Iris pigment epithelial cell (primary cell): ENCODE results near the gene SYT17.

Source experiments
- DNase-seq: peaks from one replicate; pipeline ENCODE4 v3.0.0-alpha.2; 2011; ENCODE audit warnings: low read depth

Gene SYT17

DNA sequence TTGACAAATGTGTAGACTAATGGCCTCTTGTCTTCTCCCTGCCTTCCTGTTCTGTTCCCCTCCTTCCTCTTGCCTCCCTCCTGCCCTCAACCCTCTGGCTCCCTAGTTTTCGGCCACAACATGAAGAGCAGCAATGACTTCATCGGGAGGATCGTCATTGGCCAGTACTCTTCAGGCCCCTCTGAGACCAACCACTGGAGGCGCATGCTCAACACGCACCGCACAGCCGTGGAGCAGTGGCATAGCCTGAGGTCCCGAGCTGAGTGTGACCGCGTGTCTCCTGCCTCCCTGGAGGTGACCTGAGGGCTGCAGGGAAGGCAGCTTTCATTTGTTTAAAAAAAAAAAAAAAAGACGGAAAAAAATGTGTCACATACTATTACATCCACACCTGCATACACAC, 98.7 kb downstream of the SYT17 start:
- DNase-seq, result no peak

DNA sequence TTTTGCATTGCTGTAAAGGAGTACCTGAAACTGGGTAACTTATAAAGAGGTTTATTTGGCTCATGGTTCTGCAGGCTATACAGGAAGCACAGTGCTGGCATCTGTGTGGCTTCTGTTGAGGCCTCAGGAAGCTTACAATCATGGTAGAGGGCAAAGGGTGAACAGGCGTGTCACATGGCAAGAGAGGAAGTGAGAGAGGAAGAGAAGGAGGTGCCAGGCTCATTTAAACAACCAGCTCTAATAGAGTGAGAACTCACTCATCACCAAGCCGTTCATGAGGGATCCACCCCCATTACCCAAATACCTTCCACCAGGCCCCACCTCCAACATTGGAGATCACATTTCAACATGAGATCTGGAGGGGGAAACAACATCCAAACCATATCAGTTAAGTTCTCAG, 101.1 kb downstream of the SYT17 start:
- no peak for DNase-seq

DNA sequence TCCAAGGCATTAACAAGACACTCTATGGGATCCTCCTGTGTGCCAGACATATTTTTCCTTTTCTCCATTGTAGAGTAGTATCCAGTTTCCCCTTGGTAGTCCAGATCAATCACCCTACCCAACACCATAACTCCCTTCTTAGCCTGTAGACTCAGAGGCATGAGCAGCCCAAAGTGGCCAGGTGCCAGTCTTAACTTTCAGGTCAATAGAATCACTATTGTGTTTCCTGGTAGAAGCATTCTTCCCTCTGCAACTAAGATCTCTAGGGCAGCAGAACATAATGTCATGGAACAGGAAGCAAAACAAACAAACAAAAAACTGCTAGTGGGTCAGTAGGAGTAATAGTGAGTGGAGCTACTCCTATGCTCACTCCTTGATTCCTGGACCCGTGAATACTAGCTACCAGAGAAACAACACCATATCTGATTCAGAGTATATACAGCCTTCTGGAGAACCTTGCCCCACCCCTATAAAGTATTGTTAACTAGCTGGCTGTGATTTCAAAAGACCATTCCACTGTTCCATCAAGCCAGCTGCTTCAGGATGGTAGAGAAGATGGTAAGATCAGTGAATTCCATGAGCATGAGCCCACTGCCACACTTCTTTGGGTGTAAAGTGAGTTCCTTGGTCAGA, 106.2 kb downstream of the SYT17 start:
- no peak for DNase-seq

DNA sequence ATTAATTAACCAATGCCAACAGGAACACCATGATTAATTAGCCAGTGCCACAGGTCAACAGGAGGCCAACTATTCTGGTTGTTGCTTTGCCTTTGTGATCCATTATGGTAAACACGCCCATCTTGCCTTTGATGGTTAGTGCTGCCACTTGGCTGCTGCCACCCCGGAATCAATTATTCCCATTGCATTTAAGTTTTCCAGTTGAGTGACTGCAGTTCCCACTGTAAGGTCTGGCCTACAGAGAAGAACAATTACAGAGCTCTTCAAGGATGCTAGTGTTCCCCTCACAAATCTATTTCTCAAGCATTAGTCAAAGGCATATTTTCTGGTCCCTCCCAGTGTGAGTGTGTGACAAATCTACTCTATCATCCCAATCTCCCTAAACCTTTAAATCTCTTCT, 110.4 kb downstream of the SYT17 start:
- no peak for DNase-seq

DNA sequence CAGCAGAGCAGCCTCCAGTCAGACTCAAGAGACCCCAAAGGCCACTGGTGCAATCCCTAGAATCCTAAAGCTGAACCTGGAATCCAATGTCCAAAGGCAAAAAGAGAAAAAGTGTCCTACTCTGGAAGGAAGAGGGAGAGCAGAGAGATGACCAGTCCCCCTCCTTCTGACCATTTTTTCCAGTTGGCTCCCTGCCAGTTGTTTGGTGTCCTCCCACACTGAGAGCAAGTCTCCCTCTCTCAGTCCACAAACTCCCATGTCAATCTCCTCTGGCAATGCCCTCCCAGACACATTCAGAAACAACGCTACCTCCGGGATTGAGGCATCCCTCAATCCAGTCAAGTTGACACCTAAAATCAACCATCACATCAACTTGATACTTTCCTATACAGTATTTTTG, 113.2 kb downstream of the SYT17 start:
- no peak for DNase-seq

DNA sequence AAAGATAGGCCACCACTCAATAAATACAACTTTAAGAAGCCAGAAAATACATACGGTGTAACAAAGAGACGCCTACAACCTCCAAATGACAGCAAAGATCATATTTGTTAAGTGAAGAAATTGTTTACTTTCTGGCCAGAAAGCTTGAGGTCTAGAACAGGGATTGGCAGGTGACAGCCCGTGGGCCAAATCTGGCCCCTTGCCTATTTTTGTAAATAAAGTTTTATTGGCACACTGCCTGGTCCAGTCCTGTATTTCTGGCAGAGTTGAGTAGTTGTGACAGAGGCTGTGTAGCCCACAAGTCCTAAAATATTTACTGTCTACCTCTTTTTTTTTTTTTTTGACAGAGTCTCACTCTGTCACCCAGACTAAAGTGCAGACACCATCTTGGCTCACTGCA, 114.1 kb downstream of the SYT17 start:
- DNase-seq, result no peak

DNA sequence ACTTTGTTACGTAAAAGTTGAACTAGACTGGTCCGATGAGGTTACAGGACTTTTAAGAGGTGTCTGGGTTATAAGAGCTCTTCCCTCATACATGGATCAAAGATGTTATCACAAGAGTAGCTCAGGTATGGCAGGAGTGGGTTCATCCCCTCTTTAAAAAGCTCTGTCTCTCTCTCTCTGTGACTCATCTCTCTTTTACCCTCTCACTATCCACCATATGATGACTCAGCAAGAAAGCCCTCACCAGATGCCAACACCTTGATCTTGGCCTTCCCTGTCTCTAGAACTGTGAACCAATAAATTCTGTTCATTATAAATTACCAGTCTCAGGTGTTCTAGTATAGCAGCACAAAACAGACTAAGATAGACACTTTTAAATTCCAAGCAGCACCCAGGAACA, 115.6 kb downstream of the SYT17 start:
- DNase-seq, result no peak

DNA sequence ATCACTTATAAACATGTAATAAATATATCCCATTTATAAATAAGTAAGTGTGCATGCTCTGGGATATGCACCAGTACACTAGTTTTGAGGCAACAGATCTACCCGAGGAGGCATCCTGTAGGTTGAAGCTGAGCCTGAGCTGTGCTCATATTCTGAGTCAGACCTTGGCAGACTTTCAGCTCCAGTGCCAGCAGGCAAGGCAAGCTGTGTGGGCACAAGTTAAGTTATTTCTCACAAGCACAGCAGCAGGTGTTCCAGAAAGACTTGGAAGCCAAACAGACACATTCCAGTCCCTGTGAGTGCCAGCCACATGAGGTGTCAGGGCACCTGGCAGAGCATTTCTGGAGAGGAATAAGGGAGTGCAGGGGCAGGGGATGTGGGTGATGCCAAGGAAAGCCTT, 116.2 kb downstream of the SYT17 start:
- DNase-seq, result peak; percentile 8

DNA sequence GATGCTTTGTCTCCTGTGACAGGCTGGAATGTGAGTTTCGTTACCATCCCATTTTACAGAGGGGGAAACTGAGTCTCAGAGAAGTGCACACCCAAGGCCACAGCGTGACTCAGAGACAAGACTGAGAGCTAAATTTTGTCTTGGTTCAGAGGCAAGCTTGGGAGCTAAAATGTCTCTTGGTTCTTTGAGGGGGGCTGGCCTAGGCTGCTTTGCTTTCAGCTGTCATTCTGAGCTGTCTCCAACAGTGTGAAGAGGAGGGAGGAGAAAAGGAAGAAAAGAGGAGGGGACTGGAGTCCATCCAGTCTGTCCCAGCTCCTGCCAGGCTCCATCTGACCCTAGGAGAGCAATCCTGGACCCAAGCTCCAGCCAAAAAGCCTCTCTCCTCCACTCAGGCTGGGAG, 117.4 kb downstream of the SYT17 start, which contains the start of gene CLEC19A:
Gene CLEC19A, plus strand, starts transcription at position 301 of the 400 bp plus-strand sequence. CDS start 121 bp downstream, outside the sequence.
- DNase-seq, result no peak

DNA sequence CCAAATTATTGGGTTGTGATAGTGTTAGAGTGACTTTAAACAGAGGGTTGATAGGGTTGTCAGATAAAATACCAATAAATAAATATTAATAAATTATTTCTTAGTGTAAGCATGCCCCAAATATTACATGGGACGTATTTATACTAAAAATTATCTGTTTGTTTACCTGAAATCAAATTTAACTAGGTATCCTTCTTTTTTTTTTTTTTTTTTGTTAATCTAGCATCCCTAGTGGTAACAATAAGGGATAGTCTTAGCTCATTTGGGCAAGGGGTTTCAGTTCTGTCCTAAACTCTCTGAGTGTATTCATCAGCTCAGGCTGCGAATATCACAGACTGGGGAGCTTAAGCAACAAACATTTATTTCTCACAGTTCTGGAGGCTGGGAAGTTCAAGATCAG, 118.8 kb downstream of the SYT17 start:
- DNase-seq, result no peak

DNA sequence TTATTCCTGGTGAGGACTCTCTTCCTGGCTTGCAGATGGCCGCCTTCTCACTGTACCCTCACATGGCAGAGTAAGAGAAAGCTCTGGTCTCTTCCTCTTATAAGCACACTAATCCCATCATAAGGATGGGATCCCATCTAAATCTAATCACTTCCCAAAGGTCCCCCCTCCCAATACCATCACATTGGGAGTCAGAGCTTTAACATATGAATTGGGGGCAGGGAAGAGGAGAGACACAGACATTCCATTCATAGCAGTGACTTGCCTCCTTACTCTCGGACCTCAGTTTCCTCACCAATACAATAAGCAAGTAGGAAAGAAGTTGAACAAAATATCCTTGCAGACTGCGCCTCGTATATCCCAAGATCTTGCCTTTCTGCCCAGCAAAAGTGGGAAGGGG, 119.2 kb downstream of the SYT17 start:
- DNase-seq, result no peak

DNA sequence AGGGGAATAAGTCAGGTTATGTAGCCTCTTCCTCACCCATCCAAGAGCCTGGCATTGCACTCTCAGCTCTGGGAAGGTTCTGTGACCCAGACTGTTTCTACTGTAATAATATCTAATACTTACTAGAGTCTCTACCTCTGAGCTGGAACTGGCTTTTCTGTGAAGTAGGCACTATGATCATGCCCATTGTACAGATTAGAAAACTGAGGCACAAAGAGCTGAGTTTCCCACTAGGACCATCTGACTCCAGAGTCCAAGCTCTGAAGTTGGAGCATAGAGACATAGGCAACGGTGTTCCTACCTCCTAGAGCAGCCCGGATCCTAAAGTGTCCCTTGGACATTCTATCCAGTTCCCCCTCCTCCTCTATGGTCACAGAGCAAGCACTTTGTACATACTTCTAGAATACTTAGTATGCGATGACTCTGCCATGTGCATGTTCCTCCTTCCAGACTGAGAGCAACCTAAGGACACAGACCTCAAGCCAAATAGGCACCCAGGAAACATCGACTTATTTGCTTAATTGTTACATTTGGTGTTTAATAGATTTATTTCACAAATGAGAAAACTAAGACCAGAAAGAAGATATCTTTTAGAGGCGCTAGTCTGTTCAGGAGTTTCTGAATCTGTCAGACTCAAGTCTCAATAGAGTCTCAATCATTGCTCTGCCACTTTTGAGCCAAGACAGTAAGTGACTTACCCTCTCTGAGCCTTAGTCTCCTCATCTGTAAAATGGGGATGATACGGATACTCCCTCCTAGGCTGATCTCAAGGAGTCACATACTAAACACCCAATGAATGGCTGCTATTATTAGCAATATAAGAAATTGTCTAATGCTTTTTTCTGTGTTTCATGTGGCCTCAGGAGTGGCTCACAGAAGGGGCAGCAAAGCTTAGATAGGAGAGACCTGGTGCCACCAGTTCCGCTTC, 121.1 kb downstream of the SYT17 start:
- no peak for DNase-seq

DNA sequence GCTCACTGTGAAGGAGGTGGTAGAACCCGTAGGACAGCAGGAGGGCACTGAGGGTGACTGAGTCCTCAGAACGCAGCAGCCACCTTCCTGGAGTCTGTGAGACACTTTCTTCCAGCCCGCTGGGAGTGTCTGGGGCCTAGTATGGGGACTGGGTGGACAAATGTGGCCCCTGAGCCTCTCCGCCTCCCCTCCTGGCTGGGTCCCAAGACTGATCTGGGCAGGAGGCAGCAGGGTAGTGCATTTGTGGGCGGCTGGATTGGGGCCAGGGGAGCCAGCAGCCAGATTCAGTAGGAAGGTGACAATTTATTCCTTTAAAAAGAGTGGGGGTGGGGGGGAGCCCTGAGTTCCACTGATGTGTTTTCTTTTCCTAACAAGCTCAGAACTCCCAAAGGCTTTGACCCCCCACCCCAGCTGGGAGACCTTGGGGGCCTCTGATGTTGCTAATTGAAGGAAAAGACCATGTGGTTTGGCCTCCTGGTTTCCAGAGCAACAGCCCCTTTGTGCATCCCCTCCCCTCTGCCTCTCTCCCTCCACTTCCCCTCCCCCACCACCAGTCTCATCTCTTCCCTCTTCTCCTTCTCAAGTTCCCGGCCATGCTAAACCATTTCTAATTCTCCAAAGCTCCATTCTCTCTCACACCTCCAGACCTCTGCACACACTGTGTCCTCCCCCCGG, 121.9 kb downstream of the SYT17 start:
- DNase-seq, result no peak

DNA sequence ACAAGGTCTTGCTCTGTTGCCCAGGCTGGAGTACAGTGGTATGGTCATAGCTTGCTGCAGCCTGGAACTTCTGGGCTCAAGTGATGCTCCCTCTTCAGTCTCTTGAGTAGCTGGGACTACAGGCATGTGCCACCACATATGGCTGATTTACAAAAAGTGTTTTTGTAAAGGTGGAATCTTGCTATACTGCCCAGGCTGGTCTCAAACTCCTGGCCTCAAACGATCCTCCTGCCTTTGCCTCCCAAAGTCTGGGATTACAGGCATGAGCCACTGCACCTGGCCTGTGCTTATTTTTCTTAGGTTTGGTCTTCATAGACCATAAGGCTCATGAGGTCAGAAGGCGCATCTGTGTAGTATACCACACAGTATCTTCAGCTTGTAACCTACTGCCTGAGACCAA, 122.8 kb downstream of the SYT17 start:
- no peak for DNase-seq

DNA sequence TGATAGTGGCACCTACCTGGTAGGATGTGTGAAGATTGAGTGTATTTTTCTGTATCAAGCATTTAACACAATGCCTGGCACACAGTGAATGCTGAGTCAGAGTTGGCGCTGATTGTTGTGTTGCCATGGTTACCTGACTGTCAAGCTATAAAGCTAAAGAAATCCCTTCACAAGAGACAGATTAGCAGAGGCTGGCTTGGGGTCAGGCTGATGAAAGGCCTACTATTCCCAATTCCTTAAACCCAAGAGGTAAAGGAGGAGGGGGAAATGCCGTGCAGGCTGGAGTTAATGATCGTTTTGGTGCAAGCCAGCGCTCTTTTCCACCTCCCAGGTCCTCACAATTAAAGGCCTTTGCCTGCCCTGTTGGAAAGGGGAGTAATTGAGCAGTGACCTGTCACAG, 123.4 kb downstream of the SYT17 start:
- DNase-seq, result peak; percentile 7

DNA sequence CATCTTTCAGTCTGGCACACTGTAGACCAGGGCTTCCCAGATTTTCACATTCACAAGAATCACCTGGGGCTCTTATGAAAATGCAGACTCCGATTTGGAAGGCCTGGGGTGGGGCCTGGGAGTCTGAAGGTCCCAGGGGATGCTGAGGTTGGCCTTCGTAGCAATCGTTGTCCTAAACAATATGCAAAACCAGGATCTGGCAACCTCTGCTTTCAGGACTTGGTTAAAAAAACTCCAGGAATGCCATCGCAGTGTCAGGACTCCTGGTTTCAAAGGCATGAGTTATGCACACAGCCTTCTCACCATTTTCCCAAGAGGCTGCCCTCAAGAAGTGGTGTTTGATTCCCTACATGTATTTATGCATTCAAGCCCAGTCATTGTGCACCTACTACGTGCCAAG, 124.1 kb downstream of the SYT17 start:
- no peak for DNase-seq

DNA sequence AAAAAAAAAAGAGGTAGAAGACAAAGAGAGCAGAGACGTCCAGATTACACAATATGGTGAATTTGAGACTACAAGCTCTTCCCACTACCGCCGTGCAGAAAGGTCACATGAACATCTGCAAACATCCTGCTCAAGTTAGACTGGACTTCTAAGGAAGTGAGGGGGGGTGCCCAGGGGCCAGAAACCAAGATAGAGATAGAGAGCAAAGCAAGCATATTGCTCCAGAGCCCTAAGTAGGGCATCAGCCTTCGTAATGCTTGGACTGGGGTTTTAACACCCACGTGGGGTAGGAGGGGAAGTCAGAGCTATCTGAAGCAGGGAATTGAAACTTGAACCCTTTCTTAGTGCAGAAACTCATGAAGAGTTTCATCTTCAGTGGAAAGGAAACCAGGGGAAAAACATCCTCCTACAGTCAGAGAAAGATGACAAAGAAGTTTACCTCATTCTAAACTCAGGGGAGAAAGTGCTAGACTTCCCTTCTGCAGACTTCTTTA, 126.2 kb downstream of the SYT17 start:
- peak; percentile 17 for DNase-seq

DNA sequence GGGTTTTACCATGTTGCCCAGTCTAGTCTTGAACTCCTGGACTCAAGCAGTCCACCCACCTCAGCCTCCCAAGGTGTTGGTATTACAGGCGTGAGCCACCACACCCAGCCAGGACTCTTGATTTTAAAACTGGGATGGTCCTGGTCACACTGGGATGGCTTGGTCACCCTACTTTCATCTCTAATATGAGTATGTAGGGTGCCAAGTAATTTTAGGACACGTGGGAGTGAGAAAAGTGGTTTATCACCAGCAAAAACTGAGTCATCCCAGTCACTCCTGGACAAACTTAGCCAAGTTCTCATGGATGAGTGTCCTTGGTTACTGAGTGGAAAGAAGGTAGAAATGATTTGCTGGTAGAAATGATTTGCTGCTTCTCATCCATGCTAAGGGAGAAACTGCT, 127.4 kb downstream of the SYT17 start:
- DNase-seq, result no peak

DNA sequence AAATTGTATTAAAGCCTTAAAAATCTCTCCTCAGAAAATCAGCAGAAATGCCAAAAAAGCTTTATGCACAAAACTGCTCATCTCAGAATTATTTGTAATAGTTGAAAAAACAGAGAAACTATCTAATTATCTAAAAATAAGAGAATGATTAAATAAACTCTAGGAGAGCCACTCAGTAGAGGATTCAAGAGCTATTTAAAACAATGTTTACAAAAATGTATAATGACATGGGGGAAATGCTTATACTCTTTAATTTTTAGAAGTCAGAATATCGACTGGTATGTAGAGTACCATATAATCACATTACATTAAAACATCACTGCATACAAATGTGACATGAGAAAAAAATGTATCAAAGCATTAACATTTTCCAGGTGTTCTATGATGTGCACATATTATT, 129.4 kb downstream of the SYT17 start:
- no peak for DNase-seq

DNA sequence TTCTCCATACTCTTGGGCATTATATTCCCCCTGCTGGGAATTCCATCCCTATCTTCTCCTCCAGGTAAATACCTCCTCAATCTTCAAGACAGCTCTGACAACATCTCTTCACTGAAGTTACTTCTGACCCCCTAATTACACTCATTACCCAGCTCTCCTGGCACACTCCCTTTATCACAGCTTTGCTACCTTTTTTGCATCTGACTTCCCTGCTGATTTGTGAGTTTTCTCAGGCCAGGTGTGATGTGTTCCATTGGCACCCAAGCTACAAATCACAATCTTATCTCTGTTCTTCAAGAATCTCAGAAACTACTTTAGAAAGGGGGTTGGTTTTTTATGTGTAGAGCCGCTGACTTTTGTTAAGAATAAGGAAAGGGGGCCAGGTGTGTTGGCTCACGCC, 131.5 kb downstream of the SYT17 start:
- DNase-seq, result no peak

DNA sequence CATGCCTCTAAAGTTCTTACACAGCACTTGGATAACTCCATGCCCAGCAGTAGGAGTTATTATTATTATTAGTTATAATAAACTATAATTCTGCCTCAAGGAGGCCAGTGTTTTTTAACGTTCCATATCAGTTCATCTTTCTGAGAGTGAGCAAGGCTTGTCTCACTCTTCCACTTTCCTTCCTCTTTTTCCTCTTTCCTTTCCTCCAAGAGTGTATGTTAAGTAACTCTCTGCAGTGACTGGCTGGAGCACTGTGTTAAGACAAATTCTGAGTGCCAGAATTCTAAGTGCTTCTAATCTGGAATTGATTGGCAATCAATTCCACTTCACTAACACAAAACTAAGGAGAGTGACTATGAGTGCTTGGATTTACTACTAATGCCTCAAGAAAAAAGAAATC, 133.9 kb downstream of the SYT17 start:
- DNase-seq, result no peak

DNA sequence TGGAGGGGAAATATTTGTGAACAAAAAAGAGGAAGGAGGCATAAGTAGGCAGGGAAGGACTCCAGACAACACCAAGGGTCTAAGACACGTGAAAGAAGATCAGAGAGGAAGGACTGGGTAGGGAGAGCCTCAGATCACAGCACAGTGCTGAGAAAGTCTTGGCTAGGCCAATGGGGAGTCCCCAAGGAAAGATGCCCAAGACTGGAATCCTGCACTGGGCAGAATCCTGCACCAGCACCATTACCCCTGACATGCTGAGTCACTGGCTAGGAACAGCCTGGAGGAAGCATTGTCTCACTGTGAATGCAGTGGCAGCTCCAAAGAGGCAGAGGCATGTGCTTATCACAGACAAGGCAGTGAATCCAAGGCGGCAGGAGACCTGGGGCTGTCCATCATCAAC, 136.7 kb downstream of the SYT17 start:
- no peak for DNase-seq

DNA sequence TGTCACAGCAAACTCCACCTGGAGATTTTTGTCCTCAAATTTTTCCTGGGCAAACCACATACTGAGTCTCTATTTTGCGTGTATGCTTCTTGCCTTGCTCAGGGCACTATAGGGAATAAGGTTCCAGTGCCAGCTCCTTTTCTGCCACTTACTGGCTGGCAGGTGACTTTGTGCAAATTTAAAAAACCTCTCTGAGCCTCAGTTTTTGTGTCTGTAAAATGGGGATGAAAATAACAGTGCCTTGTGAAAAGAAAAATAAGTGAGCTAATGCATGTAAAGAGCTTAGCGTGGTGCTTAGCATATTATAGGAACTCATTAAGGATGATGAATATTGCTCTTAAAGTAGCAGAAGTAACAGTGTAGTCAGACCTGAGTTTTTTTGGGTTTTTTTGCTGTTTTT, 137.4 kb downstream of the SYT17 start:
- DNase-seq, result no peak
